DOHH2 (cell line): ENCODE measurements around the gene L3MBTL4.

Experiments used
- CTCF ChIP-seq: fragments of 200-600 bp; sonication (generic); IDR thresholded peaks from one replicate; pipeline ENCODE4 v1.5.1; 2014; ENCODE audit warnings: antibody characterized with exemption, mild to moderate bottlenecking, low read depth, low read length; ENCODE audit not compliant: poor library complexity, severe bottlenecking
- EZH2phosphoT487 ChIP-seq: fragments of 200-600 bp; sonication (generic); IDR thresholded peaks from 2 replicates; pipeline ENCODE4 v1.6.1; 2017; ENCODE audit warnings: borderline replicate concordance, mild to moderate bottlenecking, antibody characterized with exemption, low read length, moderate library complexity, mixed read lengths

- no peak for TF ChIP-seq CTCF
- no peak for TF ChIP-seq EZH2phosphoT487
These were observed 51.5 kb downstream of the L3MBTL4 start for GRCh38 chr18:6363216-6363615.
